HG03575 (cell line): ENCODE data around the gene CCDC142.
A peak's percentile ranks its signal among the peaks of the same experiment; 100 is the strongest.
"Not testable (repeated sequence)": the region's sequence is repeated elsewhere in the genome, so short reads cannot be mapped to it uniquely, and the experiment has no call there.

ENCODE experiments used
- ATAC-seq: cut with Tn5 transposase; IDR thresholded peaks from one replicate; pipeline ENCODE4 v1.9.1; 2021; ENCODE audit not compliant: unreplicated experiment, insufficient number of reproducible peaks, low FRiP score; ENCODE audit errors: extremely low read depth

CCDC142 gene

GRCh38 chr2:74481431-74481830 is 1.4 kb downstream of the CCDC142 start:
- ATAC-seq, result no peak

DNA sequence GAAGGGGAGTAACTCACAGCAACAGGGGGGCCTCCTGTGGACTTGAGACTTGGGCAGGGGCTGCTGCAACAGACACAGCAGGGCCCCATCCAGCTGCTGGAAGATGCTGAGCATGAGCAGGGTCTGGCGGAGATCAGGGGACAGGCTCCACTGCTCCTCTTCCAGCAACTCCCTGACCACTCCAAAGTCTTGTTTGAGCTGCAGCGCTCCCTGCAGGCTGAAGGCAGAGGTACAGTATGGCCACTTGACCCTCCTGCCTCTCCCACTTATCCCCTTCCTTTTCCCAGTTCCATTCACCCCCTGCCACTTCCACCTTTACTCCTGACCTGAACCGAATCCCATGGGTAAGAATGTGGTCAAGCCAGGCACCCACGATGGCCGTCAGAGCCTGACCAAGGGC is 7.9 kb downstream of the CCDC142 start:
- no peak for ATAC-seq

- no peak for ATAC-seq
Observed at GRCh38 chr2:74474481-74474880, 8.3 kb downstream of the CCDC142 start.

DNA sequence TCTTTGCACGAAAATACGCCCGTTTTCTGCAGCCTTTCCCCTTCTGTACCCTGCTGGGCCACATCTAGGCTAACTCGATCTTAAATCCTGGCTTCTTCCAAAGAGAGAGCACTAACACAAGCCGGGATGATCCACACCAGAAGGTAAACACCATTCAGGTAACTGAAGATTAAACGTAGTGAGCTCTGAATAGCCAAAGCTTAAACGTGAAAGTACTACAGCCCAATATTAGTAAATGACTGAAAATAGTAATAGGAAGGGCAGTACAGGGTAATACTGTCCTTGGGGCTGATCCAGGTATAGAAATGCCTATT is 9.9 kb downstream of the CCDC142 start:
- no peak for ATAC-seq

DNA sequence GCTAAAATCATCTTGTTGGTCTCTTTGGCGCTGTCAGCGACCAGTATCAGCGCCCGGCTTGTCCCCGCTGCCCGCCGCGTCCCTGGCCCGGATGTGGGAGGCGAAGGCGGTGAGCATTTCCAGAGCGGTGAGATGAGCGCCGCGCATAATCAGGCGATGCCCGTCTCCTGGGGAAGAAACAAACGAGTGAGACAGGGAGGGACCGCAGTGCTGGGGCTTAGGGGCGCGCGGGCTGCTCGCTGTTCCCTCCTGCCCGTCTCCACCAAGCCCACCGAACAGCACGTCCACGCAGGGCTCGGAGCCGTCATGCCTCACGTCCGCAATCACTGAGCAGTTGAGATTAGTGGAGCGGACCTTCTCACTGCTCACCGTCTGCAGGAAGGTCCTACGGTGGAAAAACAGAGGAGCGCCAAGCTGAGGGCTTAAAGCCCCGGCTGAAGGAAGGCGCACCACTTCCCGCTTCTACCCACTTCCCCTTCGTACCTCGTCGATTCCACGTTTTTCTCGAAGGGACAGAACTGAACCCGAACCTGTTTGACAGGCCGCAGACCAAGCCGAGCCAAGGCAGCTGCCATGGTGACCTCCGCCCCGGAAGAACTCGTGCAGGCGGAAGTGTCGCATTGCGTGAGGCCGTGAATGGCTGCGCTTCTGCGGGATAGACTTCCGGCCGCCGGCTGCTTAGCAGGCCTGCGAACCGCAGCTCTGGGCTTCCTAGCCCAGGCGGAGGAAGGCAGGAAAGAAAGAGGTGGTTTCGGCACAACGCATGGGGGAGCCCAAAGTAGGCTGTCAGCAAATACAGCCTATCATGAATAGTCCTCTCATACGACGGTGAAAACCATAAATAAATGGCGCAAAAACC is 10.5 kb downstream of the CCDC142 start, which contains the start of gene MRPL53:
Gene MRPL53, minus strand, starts transcription at position 595 of the 859 bp plus-strand sequence. Its CDS starts 20 bp downstream, at position 575.
- no peak for ATAC-seq

GRCh38 chr2:74471332-74472065 is 11.3 kb downstream of the CCDC142 start:
- no peak for ATAC-seq

DNA sequence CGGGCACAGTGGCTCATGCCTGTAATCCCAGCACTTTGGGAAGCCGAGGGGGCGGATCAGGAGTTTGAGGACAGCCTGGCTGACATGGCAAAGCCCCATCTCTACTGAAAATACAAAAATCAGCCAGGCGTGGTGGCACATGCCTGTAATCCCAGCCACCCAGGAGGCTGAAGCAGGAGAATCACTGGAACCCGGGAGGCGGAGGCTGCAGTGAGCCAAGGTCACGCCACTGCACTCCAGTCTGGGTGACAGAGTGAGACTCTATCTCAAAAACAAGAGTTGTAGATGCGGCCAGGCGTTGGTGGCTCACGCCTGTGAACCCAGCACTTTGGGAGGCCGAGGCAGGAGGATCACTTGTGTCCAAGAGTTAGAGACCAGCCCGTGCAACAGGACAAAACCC is 12.1 kb downstream of the CCDC142 start:
- not testable (repeated sequence) for ATAC-seq

- no peak for ATAC-seq
Observed at GRCh38 chr2:74464406-74464805, 18.4 kb downstream of the CCDC142 start.

GRCh38 chr2:74462786-74463105 is 20.1 kb downstream of the CCDC142 start:
- ATAC-seq, result no peak

- no peak for ATAC-seq
Observed at GRCh38 chr2:74462054-74462785, 20.6 kb downstream of the CCDC142 start.

DNA sequence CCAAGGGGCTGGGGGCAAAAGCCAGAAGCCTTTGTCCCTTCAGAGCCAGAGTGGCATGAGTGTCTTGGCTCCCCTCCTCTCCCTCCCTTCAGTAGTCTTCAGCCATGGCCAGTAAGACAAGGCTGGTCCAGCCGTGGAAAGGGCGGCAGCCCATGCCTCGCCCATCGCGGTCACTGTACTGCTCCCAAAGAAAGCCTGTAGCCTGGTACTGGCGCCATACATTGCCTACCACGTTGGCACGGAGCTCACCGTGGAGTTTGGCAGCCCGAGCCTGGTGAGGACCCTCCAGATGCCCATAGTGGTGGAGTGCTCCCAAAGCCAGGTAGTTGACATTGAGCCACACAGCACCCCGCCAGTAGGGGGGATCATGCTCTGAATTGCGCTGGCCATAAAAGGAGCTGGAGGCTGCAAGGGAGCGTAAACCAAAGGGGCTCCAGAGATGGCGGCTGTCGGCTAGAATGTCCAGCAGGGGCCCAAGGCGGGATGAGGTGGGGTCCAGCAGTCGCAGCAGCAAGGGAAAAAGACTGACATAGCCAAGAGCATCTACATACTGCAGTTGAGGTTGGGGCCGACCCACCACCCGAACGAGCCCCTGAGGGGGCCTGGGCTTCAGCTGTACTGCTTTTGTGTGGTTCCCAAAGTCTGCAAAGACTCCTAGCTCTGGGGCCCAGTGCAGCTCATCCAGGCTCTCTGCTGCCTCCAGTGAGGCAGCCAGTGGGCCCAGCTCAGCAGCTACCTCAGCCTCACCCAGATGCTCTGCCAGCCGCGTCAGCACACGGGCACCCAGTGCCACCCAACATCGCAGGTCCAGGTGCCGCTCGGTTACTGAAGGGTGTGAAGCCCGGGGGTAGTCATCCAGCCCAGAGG is 21.4 kb downstream of the CCDC142 start:
- ATAC-seq, result no peak

DNA sequence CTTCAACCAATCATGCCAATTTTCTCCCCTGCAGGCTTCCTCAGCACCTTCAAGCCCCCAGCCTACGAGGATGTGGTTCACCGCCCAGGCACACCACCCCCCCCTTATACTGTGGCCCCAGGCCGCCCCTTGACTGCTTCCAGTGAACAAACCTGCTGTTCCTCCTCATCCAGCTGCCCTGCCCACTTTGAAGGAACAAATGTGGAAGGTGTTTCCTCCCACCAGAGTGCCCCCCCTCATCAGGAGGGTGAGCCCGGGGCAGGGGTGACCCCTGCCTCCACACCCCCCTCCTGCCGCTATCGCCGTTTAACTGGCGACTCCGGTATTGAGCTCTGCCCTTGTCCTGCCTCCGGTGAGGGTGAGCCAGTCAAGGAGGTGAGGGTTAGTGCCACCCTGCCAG is 22.6 kb downstream of the CCDC142 start:
- ATAC-seq, result not testable (repeated sequence)

DNA sequence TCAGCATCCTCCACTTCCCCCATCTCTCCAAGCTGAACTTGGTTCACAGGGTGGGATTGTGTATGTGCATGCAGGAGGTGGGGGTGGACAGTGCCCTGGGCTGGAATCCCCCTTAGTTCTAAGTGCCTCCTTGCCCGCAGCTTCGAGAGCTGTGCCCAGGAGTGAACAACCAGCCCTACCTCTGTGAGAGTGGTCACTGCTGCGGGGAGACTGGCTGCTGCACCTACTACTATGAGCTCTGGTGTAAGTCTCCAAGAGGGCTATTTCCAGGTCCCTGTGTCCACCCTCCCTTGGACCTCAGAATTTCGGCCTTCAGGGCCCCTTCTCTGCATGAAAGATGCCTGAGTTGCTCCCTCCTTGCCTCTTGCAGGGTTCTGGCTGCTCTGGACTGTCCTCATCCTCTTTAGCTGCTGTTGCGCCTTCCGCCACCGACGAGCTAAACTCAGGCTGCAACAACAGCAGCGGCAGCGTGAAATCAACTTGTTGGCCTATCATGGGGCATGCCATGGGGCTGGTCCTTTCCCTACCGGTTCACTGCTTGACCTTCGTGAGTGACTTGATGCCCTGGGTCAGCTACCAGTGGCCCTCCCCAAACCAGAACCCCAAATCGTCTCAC is 23.2 kb downstream of the CCDC142 start:
- ATAC-seq, result not testable (repeated sequence)

DNA sequence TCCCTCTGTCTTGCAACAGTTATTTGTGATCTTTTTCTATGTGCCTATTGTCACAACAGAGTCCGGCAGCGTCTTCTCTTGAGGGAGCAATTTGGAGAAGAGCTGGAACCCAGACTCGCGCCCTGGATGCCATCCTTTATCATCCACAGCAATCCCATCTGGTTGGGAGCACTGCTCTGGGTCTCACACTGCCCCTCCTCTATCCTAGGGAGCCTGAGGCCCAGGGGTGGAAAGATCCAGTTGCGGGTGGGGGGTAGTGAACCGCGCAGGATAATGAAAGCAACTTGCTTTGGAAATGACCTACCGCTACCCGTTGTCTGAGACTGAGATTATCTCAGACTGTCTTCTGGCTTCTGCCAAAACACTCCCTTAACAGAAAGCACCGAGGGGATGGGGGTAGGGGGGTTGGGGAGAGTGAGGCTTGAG is 23.8 kb downstream of the CCDC142 start:
- no peak for ATAC-seq

- peak; percentile 71 for ATAC-seq
Observed at GRCh38 chr2:74458132-74458937, 24.5 kb downstream of the CCDC142 start, which contains the start of gene WBP1. WBP1 (plus strand) TSS chr2:74458438; CDS start chr2:74458603, 165 bp downstream.

DNA sequence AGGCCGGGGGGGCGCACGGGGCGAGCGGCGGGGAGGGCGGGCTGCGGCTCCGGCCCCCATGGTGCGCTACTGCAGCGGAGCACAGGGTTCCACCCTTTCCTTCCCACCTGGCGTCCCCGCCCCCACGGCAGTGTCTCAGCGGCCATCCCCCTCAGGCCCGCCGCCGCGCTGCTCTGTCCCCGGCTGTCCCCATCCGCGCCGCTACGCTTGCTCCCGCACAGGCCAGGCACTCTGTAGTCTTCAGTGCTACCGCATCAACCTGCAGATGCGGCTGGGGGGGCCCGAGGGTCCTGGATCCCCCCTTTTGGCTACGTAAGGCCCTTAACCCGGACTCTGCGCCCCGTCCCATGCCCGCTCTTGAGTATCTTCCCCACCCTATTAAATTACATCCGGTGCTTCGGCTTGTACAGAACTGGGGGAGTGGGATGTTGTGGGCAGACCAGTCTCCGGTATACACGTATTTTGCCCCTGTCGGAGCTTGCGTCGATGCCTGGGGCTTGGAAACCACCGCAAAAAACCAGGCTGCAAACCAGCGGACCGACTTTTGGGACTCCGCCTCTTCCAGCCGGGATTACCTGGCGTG is 25.2 kb downstream of the CCDC142 start:
- peak; percentile 1 for ATAC-seq

DNA sequence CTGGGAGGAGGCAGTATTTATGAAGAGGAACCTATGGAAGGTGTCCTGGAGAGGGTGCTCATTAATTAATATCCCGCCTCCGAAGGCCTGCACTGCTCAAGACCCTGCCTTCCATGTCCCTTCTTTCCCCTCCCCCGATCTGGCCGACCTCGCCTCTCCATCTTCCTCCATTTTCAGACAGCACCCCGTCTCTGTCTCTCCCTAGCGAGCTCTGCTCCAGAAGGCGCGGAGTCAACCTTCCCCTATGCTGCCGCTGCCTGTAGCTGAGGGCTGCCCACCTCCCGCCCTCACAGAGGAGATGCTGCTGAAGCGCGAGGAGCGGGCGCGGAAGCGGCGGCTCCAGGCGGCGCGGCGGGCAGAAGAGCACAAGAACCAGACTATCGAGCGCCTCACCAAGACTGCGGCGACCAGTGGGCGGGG is 25.7 kb downstream of the CCDC142 start:
- no peak for ATAC-seq
